H1 (cell line): Measurements from ENCODE around the gene SYNE4. TPM values are rescaled to one million over a fixed set of nuclear protein-coding genes. Genes with fewer than 3 reads are reported as not detected.

Experiments used
- CHD2 ChIP-seq: IDR thresholded peaks from 2 replicates; pipeline ENCODE4 v1.6.1; 2012; ENCODE audit warnings: low read length, improper control_type of control experiment
- CREB1 ChIP-seq: IDR thresholded peaks from 2 replicates; pipeline ENCODE4 v1.6.1; 2012; ENCODE audit warnings: inconsistent platforms
- FOSL1 ChIP-seq: IDR thresholded peaks from 2 replicates; pipeline ENCODE4 v1.6.1; 2011; ENCODE audit warnings: mild to moderate bottlenecking, low read depth, low read length, moderate library complexity; ENCODE audit not compliant: insufficient read depth
- HDAC6 ChIP-seq: IDR thresholded peaks from one replicate; pipeline ENCODE4 v1.7.1; 2012; ENCODE audit warnings: low read depth, mild to moderate bottlenecking, inconsistent platforms, low read length, moderate library complexity
- JUN ChIP-seq: IDR thresholded peaks from 2 replicates; pipeline ENCODE4 v1.6.1; 2011; ENCODE audit warnings: low read depth, mild to moderate bottlenecking, improper control_type of control experiment, low read length
- KDM4A ChIP-seq: IDR thresholded peaks from one replicate; pipeline ENCODE4 v1.7.1; 2012; ENCODE audit warnings: low read depth, mild to moderate bottlenecking, moderate library complexity, low read length, inconsistent platforms; ENCODE audit not compliant: severe bottlenecking
- POLR2A ChIP-seq, 2 experiments: IDR thresholded peaks; 1 replicate in 1 of 2; 2 replicates in 1 of 2; pipeline ENCODE4 v1.6.1; 2011; ENCODE audit warnings: low read depth in 2 of 2, low read length in 2 of 2, mild to moderate bottlenecking in 2 of 2; ENCODE audit errors: control extremely low read depth in 1 of 2
- SP1 ChIP-seq: IDR thresholded peaks from 2 replicates; pipeline ENCODE4 v1.6.1; 2011; ENCODE audit warnings: low read depth, low read length
- SP2 ChIP-seq: IDR thresholded peaks from 2 replicates; pipeline ENCODE4 v1.6.1; 2012; ENCODE audit warnings: mild to moderate bottlenecking, low read length, inconsistent platforms
- SUZ12 ChIP-seq: fragments of 200-600 bp; sonication (generic); IDR thresholded peaks from 2 replicates; pipeline ENCODE4 v1.6.1; 2012; ENCODE audit warnings: mild to moderate bottlenecking, inconsistent platforms, low read length, moderate library complexity, mixed read lengths
- TAF7 ChIP-seq: optimal IDR thresholded peaks from 2 replicates; pipeline ENCODE3; 2011; ENCODE audit warnings: low read depth, mild to moderate bottlenecking, inconsistent platforms, low read length, moderate library complexity, borderline replicate concordance
- TBP ChIP-seq: IDR thresholded peaks from 2 replicates; pipeline ENCODE4 v1.6.1; 2011; ENCODE audit warnings: low read depth, low read length, improper control_type of control experiment
- TCF12 ChIP-seq: IDR thresholded peaks from 2 replicates; pipeline ENCODE4 v1.6.1; 2011; ENCODE audit warnings: low read depth, mild to moderate bottlenecking, low read length
- YY1 ChIP-seq: IDR thresholded peaks from 2 replicates; pipeline ENCODE4 v1.6.1; 2011; ENCODE audit warnings: low read depth, mild to moderate bottlenecking, low read length
- polyA plus RNA-seq, 7 experiments: library from polyadenylated mRNA; depleted of rRNA in 3 of 7; stranded (reverse) in 5 of 7; unstranded in 2 of 7; fragments of >200 nt in 5 of 7; fragments of 200-250 nt in 2 of 7; gene quantifications; 1 replicate in 5 of 7; 2 replicates in 1 of 7; 4 replicates in 1 of 7; pipeline versions ENCODE4 v1.2.1 to v1.2.3, GENCODE V29; 2011 to 2013; ENCODE audit warnings: missing spikeins in 2 of 7, mixed read lengths in 2 of 7
- total RNA-seq: library from RNA; stranded (reverse); fragmentation: NEBNext Ultra II Directional; extraction: Animal tissue kit (Norgen Biotek cat#: 25700); gene quantifications from 2 replicates; pipeline ENCODE4 v1.2.1, GENCODE V29; 2021

Gene SYNE4
- total and polyA plus RNA-seq, 2 of the 8 experiments (the other 6 are each of a cell fraction or from before 2014, with no cell fraction given), result 20.8 to 22.6 TPM

DNA sequence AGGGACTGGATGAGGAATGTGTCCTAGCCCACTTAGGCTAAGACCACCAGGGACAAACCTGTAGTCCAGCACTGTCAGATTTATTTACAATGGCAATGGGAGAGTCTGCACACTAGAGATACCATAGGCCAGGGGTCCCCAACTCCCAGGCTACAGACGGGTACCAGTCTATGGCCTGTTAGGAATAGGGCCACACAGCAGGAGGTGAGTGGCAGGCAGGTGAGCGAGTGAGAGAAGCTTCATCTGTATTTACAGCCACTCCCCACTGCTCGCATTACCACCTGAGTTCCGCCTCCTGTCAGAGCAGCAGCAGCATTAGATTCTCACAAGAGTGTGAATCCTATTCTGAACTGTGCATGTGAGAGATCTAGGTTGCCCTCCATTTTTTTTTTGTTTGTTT lies 43.0 kb upstream of the SYNE4 start (continued):
- TF ChIP-seq TBP (no peak), SUZ12 (no peak), TCF12 (no peak), SP2 (no peak), JUN (no peak), CREB1 (no peak), KDM4A (no peak), POLR2A (IDR thresholded peaks at IDR 0.05; ENCODE audit: control extremely low read depth in 1 of 2, low read depth in 2 of 2, low read length in 2 of 2) (no peak), FOSL1 (no peak), TAF7 (no peak), YY1 (no peak), CHD2 (0 out of 2 replicates have a peak, but pooled peaks have one; percentile 36), SP1 (peak; percentile 69), HDAC6 (no peak)
